Right atrium auricular region (tissue), 2 donors: ENCODE results near the gene FBXO42. TPM values are rescaled to one million over a fixed set of nuclear protein-coding genes. Genes with fewer than 3 reads are reported as not detected.

Source experiments
- DNase-seq: peaks from one replicate; pipeline ENCODE4 v3.0.0-alpha.2; 2019; ENCODE audit warnings: low spot score
- H3K27ac ChIP-seq, 2 donors: fragments of 200-600 bp; sonication (generic); 1 replicate in 1 of 2; 2 replicates in 1 of 2; pipeline ENCODE4 v1.5.1; 2016 to 2019
- H3K27me3 ChIP-seq, 2 donors: fragments of 200-600 bp; sonication (generic); one replicate each; pipeline versions ENCODE4 v1.5.1 to v1.6.0; 2017 to 2019
- H3K36me3 ChIP-seq: fragments of 200-600 bp; sonication (generic); one replicate; pipeline ENCODE4 v1.5.1; 2016
- H3K4me1 ChIP-seq, 2 donors: fragments of 200-600 bp; sonication (generic); one replicate each; pipeline versions ENCODE4 v1.5.1 to v1.6.0; 2017 to 2019
- H3K4me3 ChIP-seq, 2 donors: fragments of 200-600 bp; sonication (generic); 1 replicate in 1 of 2; 2 replicates in 1 of 2; pipeline ENCODE4 v1.5.1; 2017 to 2019; ENCODE audit warnings: mild to moderate bottlenecking in 1 of 2, moderate library complexity in 1 of 2
- H3K9me3 ChIP-seq, 2 donors: fragments of 200-600 bp; sonication (generic); one replicate each; pipeline ENCODE4 v1.5.1; 2019
- CTCF ChIP-seq, 2 donors: fragments of 200-600 bp; sonication (generic); IDR thresholded peaks; one replicate each; pipeline ENCODE4 v1.5.1; 2019; ENCODE audit warnings: antibody characterized with exemption in 2 of 2
- total RNA-seq, 2 donors: library from RNA; depleted of rRNA; stranded (reverse); fragments of >200 nt; gene quantifications; one replicate each; pipeline ENCODE4 v1.1.0, GENCODE V29; 2016

FBXO42 gene
- total RNA-seq, 2 donors from 2014 or later, result 11.9 to 16.5 TPM

- Histone ChIP-seq H3K27me3 (no peaks in the 10 kb centered on the region), H3K4me3 (no peak overlapping the region), H3K36me3 (peaks cover 7% of the 10 kb centered on the region), H3K27ac (no peak overlapping the region), H3K4me1 (peaks cover 0 to 45% of the 10 kb centered on the region in 2 donors), H3K9me3 (no peaks in the 10 kb centered on the region)
- TF ChIP-seq CTCF (IDR thresholded peaks at IDR 0.05), result no peak
- no peak for DNase-seq
These were observed 107.5 kb downstream of the FBXO42 start for GRCh38 chr1:16244650-16245285.

GRCh38 chr1:16243936-16244649 lies 108.2 kb downstream of the FBXO42 start:
- H3K4me1 ChIP-seq, result peaks cover 0 to 39% of the 10 kb centered on the region in 2 donors
- H3K4me3 ChIP-seq, result no peak overlapping the region
- H3K9me3 ChIP-seq, result no peaks in the 10 kb centered on the region
- peak; percentile 73 to 88 for TF ChIP-seq CTCF (IDR thresholded peaks at IDR 0.05)
- H3K27ac ChIP-seq, result peak overlapping the region in 1 of 2 donors; percentile 52
- H3K36me3 ChIP-seq, result peaks cover 7% of the 10 kb centered on the region
- peak; percentile 94 for DNase-seq
- no peaks in the 10 kb centered on the region for H3K27me3 ChIP-seq

- DNase-seq, result no peak
- Histone ChIP-seq H3K36me3 (peaks cover 7% of the 10 kb centered on the region), H3K9me3 (no peaks in the 10 kb centered on the region), H3K4me1 (peaks cover 0 to 30% of the 10 kb centered on the region in 2 donors), H3K27ac (no peak overlapping the region), H3K27me3 (no peaks in the 10 kb centered on the region), H3K4me3 (no peak overlapping the region)
- TF ChIP-seq CTCF (IDR thresholded peaks at IDR 0.05), result no peak
These were observed 109.1 kb downstream of the FBXO42 start for GRCh38 chr1:16243215-16243610.

GRCh38 chr1:16242556-16243214 lies 109.6 kb downstream of the FBXO42 start:
- Histone ChIP-seq H3K4me3 (no peak overlapping the region), H3K9me3 (no peaks in the 10 kb centered on the region), H3K27ac (no peak overlapping the region), H3K36me3 (peaks cover 7% of the 10 kb centered on the region), H3K27me3 (no peaks in the 10 kb centered on the region), H3K4me1 (peaks cover 0 to 27% of the 10 kb centered on the region in 2 donors)
- no peak for DNase-seq
- no peak for TF ChIP-seq CTCF (IDR thresholded peaks at IDR 0.05)

- no peak overlapping the region for H3K27ac ChIP-seq
- no peaks in the 10 kb centered on the region for H3K27me3 ChIP-seq
- TF ChIP-seq CTCF (IDR thresholded peaks at IDR 0.05), result no peak
- peaks cover 0 to 27% of the 10 kb centered on the region in 2 donors for H3K4me1 ChIP-seq
- H3K4me3 ChIP-seq, result no peak overlapping the region
- no peaks in the 10 kb centered on the region for H3K36me3 ChIP-seq
- H3K9me3 ChIP-seq, result no peaks in the 10 kb centered on the region
- no peak for DNase-seq
These were observed 111.0 kb downstream of the FBXO42 start for GRCh38 chr1:16241221-16241708.
